ENCODE measurements around the gene GIMAP1. TPM values are rescaled to one million over a fixed set of nuclear protein-coding genes. Genes with fewer than 3 reads are reported as not detected.

Gene GIMAP1
- polyA plus RNA-seq, 1 experiment = not detected

DNA sequence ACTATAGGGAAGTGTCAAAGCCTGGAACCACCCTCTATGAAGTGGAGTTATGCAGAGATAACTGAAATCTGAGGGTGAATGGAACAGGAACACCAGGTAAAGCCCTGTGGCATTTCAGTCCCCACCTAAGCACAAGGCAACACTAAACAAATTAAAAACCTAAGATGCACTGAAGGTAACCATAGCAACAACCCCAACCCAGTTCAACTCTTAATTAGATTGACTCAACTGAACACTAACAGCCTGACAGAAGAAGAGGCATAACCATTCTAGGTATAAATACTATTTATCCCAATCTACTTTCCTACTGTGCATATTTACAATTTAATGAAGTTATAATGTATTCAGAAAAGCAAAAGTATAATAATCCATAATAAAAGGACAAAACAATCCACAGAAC, 11.6 kb downstream of the GIMAP1 start:
- CTCF ChIA-PET = no interaction called here
- POLR2A ChIA-PET = no interaction called here

DNA sequence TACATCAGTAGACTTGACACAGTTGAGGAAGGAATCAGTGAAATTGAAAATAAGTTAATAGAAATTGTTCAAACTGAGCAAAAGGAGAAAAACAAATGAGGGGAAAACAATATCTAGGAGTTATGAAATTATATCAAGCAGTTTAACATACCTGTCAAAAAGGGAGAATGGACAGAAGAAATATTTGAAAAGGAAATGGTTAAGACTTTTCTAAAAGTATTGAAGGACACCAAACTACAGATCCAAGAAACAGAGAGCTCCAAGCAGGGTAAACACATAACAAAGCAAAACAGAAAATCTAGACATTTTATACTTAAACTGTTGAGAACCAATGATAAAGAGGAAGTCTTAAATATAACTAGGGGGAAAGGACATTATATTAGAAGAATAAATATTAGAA, 12.2 kb downstream of the GIMAP1 start:
- no peak overlapping the region for H3K27ac ChIP-seq (ENCODE audit: low read depth, low read length)
- POLR2A ChIA-PET = no interaction called here
- CTCF ChIA-PET = no interaction called here
- H3K4me3 ChIP-seq (ENCODE audit: low read depth, low read length) = no peak overlapping the region
- TF ChIP-seq, protein P1, sequence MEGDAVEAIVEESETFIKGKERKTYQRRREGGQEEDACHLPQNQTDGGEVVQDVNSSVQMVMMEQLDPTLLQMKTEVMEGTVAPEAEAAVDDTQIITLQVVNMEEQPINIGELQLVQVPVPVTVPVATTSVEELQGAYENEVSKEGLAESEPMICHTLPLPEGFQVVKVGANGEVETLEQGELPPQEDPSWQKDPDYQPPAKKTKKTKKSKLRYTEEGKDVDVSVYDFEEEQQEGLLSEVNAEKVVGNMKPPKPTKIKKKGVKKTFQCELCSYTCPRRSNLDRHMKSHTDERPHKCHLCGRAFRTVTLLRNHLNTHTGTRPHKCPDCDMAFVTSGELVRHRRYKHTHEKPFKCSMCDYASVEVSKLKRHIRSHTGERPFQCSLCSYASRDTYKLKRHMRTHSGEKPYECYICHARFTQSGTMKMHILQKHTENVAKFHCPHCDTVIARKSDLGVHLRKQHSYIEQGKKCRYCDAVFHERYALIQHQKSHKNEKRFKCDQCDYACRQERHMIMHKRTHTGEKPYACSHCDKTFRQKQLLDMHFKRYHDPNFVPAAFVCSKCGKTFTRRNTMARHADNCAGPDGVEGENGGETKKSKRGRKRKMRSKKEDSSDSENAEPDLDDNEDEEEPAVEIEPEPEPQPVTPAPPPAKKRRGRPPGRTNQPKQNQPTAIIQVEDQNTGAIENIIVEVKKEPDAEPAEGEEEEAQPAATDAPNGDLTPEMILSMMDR (IDR thresholded peaks at IDR 0.05; ENCODE audit: low read depth, low read length) = no peak
- no peaks in the 10 kb centered on the region; the same call in 1 of the 2 replicates for H3K9me3 ChIP-seq (ENCODE audit: control insufficient read depth, insufficient read depth, low read length)
- no peaks in the 10 kb centered on the region for H3K27me3 ChIP-seq (ENCODE audit: control insufficient read depth, insufficient read depth, low read length)
- DNase-seq (ENCODE audit: low read depth, low spot score) = no peak

More for the DNA sequence above, 11.6 kb downstream of the GIMAP1 start:
- Histone ChIP-seq H3K27ac (ENCODE audit: low read depth, low read length) (no peak overlapping the region), H3K27me3 (ENCODE audit: control insufficient read depth, insufficient read depth, low read length) (no peaks in the 10 kb centered on the region), H3K4me3 (ENCODE audit: low read depth, low read length) (no peak overlapping the region), H3K9me3 (ENCODE audit: control insufficient read depth, insufficient read depth, low read length) (no peaks in the 10 kb centered on the region; the same call in 1 of the 2 replicates)
- no peak for DNase-seq (ENCODE audit: low read depth, low spot score)
- TF ChIP-seq, protein P1 (IDR thresholded peaks at IDR 0.05; ENCODE audit: low read depth, low read length) = no peak

DNA sequence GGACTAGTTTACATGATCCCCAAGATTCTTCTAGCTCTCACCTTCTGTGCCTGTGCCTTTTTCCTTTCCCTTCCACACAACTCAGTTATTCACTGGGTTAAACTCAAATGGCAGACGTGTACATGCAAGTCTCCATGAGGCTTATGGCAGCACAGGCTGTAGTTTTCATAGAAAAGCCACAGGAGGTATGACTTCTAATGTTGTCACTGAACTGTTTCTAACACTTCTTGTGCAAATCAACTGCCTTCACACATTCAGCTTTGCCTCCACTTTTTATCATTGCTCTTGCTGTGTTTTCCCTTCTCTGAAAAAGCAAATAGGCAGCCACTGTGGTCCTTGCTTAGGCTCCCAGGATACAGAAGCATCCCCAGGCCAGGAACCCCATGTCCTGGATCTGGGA, 15.5 kb downstream of the GIMAP1 start:
- ChIA-PET CTCF (no interaction called here), POLR2A (no interaction called here)
- H3K27ac ChIP-seq (ENCODE audit: low read depth, low read length) = no peak overlapping the region
- H3K4me3 ChIP-seq (ENCODE audit: low read depth, low read length) = no peak overlapping the region
- TF ChIP-seq, protein P1 (IDR thresholded peaks at IDR 0.05; ENCODE audit: low read depth, low read length) = no peak
- no peak for DNase-seq (ENCODE audit: low read depth, low spot score)
- no peaks in the 10 kb centered on the region for H3K27me3 ChIP-seq (ENCODE audit: control insufficient read depth, insufficient read depth, low read length)
- no peaks in the 10 kb centered on the region for H3K9me3 ChIP-seq (ENCODE audit: control insufficient read depth, insufficient read depth, low read length)

DNA sequence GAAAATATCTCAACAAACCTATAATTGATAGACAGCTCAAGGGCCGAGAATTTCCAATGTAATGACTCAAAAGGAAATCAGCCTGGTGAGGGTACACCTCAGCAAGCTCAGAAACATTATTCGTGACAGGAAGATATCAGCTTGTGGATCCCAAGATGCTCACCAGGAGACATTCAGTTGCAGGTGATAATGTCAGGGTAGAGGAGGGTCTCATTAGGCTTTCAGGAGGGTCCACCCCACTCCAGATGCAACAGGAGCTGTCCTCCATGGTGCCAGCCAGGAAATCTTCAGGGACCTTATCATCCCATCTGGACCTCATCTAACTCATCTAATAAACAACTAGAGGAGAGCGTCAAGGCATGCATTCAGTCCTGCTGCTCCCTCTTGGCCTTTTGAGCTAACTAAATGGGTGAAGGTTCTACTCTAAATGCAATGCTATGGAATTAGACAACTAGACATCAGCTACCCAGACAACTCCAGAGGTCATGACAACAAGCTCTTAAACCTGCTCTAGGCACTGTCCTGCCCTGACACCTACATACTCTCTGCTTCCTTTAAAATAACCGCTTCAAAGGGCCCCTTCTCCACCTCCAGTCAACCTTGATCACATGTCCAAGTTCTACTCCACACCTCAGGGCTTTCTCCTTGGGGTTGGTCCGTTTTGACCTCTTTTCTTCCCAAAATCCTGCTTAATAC, 16.5 kb downstream of the GIMAP1 start:
- POLR2A ChIA-PET = no interaction called here
- TF ChIP-seq, protein P1 (IDR thresholded peaks at IDR 0.05; ENCODE audit: low read depth, low read length) = no peak
- CTCF ChIA-PET = no interaction called here

DNA sequence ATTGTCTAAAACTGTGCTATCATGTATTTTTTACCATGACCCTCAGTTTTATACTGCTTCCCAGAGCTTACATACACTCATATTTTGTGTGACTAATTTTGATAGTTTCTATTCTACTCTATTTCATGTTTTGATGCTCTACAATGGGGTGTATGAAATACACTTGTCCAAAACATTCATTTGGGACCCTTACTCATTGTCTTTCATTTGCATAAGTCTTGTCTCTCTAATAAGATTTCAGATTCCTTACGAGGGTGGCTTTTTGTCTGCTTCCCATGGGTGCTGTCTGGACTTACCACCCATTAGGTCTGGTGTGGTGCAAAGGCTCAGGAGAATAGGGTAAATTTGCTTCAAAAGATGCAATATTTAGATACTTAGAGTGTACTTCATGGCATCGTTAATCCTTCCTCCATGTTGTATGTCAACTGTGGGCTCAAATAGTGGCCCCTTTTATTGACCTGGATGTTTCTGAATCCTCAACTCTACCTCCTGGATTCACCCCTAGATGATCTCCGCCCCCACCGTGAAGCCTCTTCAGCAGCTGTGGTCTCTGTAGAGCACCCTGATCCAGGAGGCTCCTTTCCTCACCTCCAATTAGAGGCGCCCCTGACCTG, 17.2 kb downstream of the GIMAP1 start:
- no peaks in the 10 kb centered on the region for H3K27me3 ChIP-seq (ENCODE audit: control insufficient read depth, insufficient read depth, low read length)
- H3K27ac ChIP-seq (ENCODE audit: low read depth, low read length) = no peak overlapping the region
- no peaks in the 10 kb centered on the region for H3K9me3 ChIP-seq (ENCODE audit: control insufficient read depth, insufficient read depth, low read length)
- POLR2A ChIA-PET = no interaction called here
- TF ChIP-seq, protein P1 (IDR thresholded peaks at IDR 0.05; ENCODE audit: low read depth, low read length) = no peak
- DNase-seq (ENCODE audit: low read depth, low spot score) = no peak
- no peak overlapping the region for H3K4me3 ChIP-seq (ENCODE audit: low read depth, low read length)
- CTCF ChIA-PET = no interaction called here

More for the DNA sequence above, 16.5 kb downstream of the GIMAP1 start:
- DNase-seq (ENCODE audit: low read depth, low spot score) = no peak
- H3K4me3 ChIP-seq (ENCODE audit: low read depth, low read length) = no peak overlapping the region
- H3K27me3 ChIP-seq (ENCODE audit: control insufficient read depth, insufficient read depth, low read length) = no peaks in the 10 kb centered on the region
- no peaks in the 10 kb centered on the region for H3K9me3 ChIP-seq (ENCODE audit: control insufficient read depth, insufficient read depth, low read length)
- H3K27ac ChIP-seq (ENCODE audit: low read depth, low read length) = no peak overlapping the region

Data from AG04450 (cell line).